GM23248 (cell line): ENCODE measurements around the gene COL27A1.

Experiments used
- EZH2 ChIP-seq: fragments of 200-600 bp; sonication (generic); IDR thresholded peaks from 2 replicates; pipeline ENCODE4 v1.6.1; 2018; ENCODE audit warnings: antibody characterized with exemption, mild to moderate bottlenecking; ENCODE audit not compliant: insufficient read depth, poor library complexity, severe bottlenecking
- EZH2phosphoT487 ChIP-seq: fragments of 200-600 bp; sonication (generic); IDR thresholded peaks from 2 replicates; pipeline ENCODE4 v1.6.1; 2018; ENCODE audit warnings: antibody characterized with exemption, moderate library complexity, mild to moderate bottlenecking, low read depth; ENCODE audit not compliant: insufficient read depth

DNA sequence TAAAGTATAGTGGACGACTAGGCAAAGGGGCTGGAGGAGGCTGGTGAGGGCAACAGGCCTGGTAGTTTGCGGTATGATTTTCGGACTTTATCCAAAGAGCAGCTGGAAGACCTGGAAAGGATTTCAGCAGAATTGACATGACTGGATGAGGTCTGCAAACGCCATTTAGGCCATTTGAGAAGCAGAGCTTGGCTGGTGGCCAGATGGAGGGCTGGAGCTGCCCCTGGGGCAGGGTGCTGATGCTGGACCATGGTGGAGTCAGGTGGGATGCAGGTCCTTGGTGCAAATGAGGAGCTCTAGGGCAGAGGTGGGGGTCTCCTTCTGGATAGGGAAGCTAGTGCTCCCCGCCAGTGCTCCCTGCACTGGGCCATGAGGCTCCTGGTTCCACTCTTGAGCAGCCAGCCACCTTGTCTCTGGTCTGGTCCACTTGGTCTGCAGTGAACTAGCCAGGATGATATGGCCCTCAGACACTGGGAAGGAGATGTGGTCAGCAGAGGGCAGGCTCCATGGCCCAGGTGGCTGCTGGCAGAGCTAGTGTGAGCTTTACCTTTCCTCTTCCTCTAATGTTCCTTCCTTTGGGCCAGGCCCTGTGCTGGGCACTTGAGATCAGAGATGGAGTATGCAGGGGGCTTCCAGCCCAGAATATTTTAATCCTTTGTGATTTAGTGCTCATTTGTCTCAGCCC, 31.4 kb downstream of the COL27A1 start:
- TF ChIP-seq EZH2: no peak
- no peak for TF ChIP-seq EZH2phosphoT487
